Endothelial cell of umbilical vein (primary cell): ENCODE results near the gene MORN5.

ENCODE experiments used
- CTCF ChIP-seq, 2 donors: IDR thresholded peaks; 1 replicate in 1 of 2; 2 replicates in 1 of 2; pipeline ENCODE4 v1.5.1; 2011; ENCODE audit warnings: low read length in 2 of 2, mild to moderate bottlenecking in 2 of 2, moderate library complexity in 2 of 2, control low read depth in 1 of 2, inconsistent platforms in 1 of 2, low read depth in 1 of 2; ENCODE audit not compliant: insufficient read depth in 1 of 2; ENCODE audit errors: extremely low read depth in 1 of 2
- EZH2 ChIP-seq: IDR thresholded peaks from 2 replicates; pipeline ENCODE4 v1.6.1; 2012; ENCODE audit warnings: borderline replicate concordance, low read depth, mild to moderate bottlenecking, moderate library complexity, low read length, inconsistent platforms; ENCODE audit not compliant: severe bottlenecking
- JUN ChIP-seq: IDR thresholded peaks from 2 replicates; pipeline ENCODE4 v1.6.1; 2011; ENCODE audit warnings: borderline replicate concordance, low read depth; ENCODE audit not compliant: insufficient read length, insufficient read depth
- MYC ChIP-seq: IDR thresholded peaks from one replicate; pipeline ENCODE4 v1.6.1; 2011; ENCODE audit warnings: mild to moderate bottlenecking, low read depth, low read length
- POLR2A ChIP-seq: IDR thresholded peaks from 2 replicates; pipeline ENCODE4 v1.6.1; 2012; ENCODE audit warnings: low read depth, mild to moderate bottlenecking, control low read depth, low read length
- POLR2AphosphoS5 ChIP-seq: IDR thresholded peaks from 2 replicates; pipeline ENCODE4 v1.6.1; 2012; ENCODE audit warnings: low read depth, mild to moderate bottlenecking, control low read depth, low read length, moderate library complexity; ENCODE audit not compliant: insufficient read depth

GRCh38 chr9:122226758-122227574 lies 67.3 kb downstream of the MORN5 start:
- TF ChIP-seq CTCF (IDR thresholded peaks at IDR 0.05; ENCODE audit: extremely low read depth in 1 of 2, insufficient read depth in 1 of 2, low read depth in 1 of 2, low read length in 2 of 2) (peak in 1 of 2 donors; percentile 13), POLR2AphosphoS5 (no peak), POLR2A (no peak), EZH2 (peak; percentile 22), JUN (no peak), MYC (no peak)
